22Rv1 (cell line): ENCODE results near the gene ZBTB7C.

Source experiments
- H3K27ac ChIP-seq: fragments of 450-650 bp; 2 replicates; pipeline ENCODE4 v1.5.1; 2017
- CTCF ChIP-seq: fragments of 450-650 bp; IDR thresholded peaks from 2 replicates; pipeline ENCODE4 v1.5.1; 2017; ENCODE audit warnings: mild to moderate bottlenecking
- ZFX ChIP-seq: fragments of 450-650 bp; IDR thresholded peaks from 2 replicates; pipeline ENCODE4 v1.6.1; 2017; ENCODE audit warnings: antibody characterized with exemption, borderline replicate concordance

Gene ZBTB7C

GRCh38 chr18:48338915-48339314 lies 70.3 kb downstream of the ZBTB7C start:
- no peak for TF ChIP-seq CTCF
- TF ChIP-seq ZFX = no peak
- H3K27ac ChIP-seq = no peak overlapping the region

- H3K27ac ChIP-seq = no peak overlapping the region
- TF ChIP-seq ZFX = no peak
- TF ChIP-seq CTCF = no peak
These were observed 72.1 kb downstream of the ZBTB7C start for GRCh38 chr18:48337053-48337452.

GRCh38 chr18:48336332-48336731 lies 72.9 kb downstream of the ZBTB7C start:
- no peak for TF ChIP-seq CTCF
- no peak for TF ChIP-seq ZFX
- no peak overlapping the region for H3K27ac ChIP-seq

- H3K27ac ChIP-seq = no peak overlapping the region
- TF ChIP-seq CTCF (no peak), ZFX (no peak)
These were observed 73.4 kb downstream of the ZBTB7C start for GRCh38 chr18:48335829-48336228.

GRCh38 chr18:48334845-48335244 lies 74.3 kb downstream of the ZBTB7C start:
- no peak overlapping the region for H3K27ac ChIP-seq
- TF ChIP-seq CTCF (no peak), ZFX (no peak)

- TF ChIP-seq ZFX (no peak), CTCF (no peak)
- H3K27ac ChIP-seq = no peak overlapping the region
These were observed 75.6 kb downstream of the ZBTB7C start for GRCh38 chr18:48333563-48333962.

- H3K27ac ChIP-seq = no peak overlapping the region
These were observed 78.9 kb downstream of the ZBTB7C start for GRCh38 chr18:48330016-48330991.

More at GRCh38 chr18:48330016-48330991, 78.9 kb downstream of the ZBTB7C start:
- TF ChIP-seq ZFX (no peak), CTCF (no peak)
